ENCODE data around the gene TMEM117.

DNA sequence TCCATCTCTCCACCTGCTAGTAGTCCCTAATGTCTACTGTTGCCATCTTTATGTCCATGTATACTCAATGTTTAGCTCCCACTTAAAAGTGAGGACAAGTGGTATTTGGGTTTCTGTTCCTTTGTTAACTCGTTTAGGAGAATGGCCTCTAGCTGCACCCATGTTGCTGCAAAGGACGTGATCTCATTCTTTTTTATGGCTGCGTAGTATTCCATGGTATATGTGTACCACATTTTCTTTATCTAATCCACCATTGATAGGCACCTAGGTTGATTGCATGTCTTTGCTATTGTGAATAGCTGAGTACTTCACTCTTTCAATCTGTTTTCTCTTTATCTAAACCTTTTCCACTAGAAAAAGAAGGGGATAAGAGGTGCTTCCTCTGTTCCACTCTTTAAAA is 130.0 kb downstream of the TMEM117 start:
- TF ChIP-seq, protein P1, sequence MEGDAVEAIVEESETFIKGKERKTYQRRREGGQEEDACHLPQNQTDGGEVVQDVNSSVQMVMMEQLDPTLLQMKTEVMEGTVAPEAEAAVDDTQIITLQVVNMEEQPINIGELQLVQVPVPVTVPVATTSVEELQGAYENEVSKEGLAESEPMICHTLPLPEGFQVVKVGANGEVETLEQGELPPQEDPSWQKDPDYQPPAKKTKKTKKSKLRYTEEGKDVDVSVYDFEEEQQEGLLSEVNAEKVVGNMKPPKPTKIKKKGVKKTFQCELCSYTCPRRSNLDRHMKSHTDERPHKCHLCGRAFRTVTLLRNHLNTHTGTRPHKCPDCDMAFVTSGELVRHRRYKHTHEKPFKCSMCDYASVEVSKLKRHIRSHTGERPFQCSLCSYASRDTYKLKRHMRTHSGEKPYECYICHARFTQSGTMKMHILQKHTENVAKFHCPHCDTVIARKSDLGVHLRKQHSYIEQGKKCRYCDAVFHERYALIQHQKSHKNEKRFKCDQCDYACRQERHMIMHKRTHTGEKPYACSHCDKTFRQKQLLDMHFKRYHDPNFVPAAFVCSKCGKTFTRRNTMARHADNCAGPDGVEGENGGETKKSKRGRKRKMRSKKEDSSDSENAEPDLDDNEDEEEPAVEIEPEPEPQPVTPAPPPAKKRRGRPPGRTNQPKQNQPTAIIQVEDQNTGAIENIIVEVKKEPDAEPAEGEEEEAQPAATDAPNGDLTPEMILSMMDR (conservative IDR thresholded peaks at IDR 0.05 in 1 of 2, IDR thresholded peaks at IDR 0.05 in 1 of 2; ENCODE audit: extremely low read depth in 1 of 2, insufficient read depth in 1 of 2, low read depth in 1 of 2, low read length in 2 of 2) = no peak
- TF ChIP-seq EZH2 (IDR thresholded peaks at IDR 0.05; ENCODE audit: borderline replicate concordance, low read length) = no peak

Measured in mammary epithelial cell (primary cell).